HG02763 (cell line): ENCODE results near the gene C1D.

Experiments used
- ATAC-seq: cut with Tn5 transposase; IDR thresholded peaks from one replicate; pipeline ENCODE4 v1.9.1; 2021; ENCODE audit warnings: mild to moderate bottlenecking, moderate library complexity; ENCODE audit not compliant: unreplicated experiment

Gene C1D

GRCh38 chr2:68059784-68060525, 2.8 kb downstream of the C1D start:
- no peak for ATAC-seq

DNA sequence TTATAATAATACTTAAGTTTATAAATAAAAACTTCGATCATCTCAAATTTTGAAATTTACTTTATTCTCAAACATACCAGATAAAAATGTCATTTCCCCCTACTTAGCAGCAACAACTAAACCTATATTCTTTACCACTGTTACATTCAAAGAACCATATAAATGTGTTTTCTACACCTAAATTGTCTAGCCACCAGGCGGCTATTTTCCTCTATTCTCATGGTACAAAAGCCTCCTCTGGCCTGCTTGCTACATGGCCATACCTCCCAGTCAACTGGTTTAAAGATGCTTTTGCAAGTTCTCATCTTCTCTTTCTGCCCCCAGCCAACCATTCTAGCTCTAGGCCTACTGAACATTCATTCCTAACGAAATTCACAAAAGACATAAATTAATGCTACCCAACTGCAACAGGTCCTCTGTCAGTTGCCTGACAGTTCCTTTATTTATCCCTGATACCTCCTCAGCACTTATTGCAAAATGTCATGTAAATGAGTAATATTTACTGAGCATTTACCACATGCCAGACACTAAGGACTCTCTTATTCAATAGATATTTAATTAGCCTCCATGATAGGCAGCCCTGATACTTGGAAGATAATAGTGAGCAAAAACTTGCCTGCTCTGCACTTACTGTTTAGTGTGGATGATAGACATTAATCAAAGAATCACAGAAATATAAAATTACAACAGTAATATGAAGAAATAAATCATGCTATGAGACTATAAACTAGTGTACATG, 5.0 kb downstream of the C1D start:
- ATAC-seq: no peak

DNA sequence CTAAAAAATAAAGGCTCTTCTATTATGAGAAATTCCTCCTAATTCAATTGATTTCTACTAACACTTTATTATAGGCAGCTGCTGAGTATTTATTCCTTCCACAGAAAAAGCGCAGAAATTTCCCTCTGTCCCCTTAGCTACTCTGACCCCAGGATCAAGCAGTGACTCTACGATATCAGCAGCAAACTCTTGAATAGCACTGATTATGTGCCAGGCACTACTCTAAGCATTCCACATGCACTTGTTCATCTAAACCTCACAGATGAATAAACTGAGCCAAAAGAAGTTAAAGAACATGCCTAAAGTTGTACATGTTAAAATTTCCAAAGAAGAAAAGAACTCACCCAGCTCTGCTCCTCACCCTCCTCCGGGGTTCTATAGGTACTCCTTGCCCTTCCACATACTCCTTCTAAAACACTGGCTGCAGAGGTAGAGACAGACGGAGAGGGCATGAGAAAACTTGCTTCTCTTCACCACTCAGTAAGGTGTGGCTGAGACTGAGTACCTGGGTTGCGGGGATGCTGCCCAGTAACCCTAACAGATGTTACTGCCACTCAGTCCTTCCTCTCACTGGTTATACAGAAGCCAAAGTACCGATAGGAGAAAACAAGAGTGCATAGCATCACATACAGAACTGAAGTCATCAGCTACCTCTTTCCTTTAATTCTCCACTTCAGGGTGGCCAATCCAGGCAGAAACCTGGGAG, 9.9 kb downstream of the C1D start:
- ATAC-seq: no peak

DNA sequence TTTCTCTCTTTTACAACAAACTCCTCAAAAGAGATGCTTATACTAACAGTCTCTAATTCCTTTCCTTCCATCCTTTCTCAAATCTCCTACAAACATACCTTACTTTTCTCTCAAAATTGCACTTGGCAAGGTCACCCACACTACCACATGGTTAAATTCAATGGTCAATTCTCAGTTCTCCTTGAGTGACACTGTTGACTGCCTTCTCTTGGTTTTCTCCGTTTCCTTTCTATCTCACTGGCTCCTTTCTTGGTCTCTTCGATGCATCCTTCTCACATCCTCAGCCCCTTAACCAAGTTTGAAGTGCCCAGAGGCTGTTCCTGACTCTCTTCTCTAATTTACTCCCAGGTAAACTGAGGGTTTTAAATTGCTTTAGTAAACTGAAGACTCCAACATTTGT, 12.5 kb downstream of the C1D start:
- ATAC-seq: no peak

GRCh38 chr2:68046642-68047240, 16.1 kb downstream of the C1D start:
- ATAC-seq: no peak

DNA sequence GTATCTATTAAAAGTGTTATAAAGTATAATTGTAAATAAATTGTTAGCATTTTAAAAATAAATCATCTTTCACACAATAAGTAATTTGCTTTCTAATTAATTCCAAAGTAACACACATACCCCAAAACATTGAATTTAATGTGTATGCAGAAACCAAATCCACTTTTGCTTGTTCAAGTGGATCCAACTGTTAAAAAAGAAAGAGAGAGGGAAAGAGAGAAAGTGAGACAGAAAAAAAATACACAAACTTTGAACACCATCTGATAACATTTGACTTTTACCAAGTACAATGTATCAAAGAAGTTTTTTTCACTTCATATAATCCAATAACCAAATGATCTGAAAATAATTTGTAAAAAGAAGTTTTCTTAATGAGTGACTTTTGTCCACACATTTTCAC, 16.6 kb downstream of the C1D start:
- no peak for ATAC-seq

- no peak for ATAC-seq
These were observed 17.5 kb downstream of the C1D start for GRCh38 chr2:68045342-68045741.

DNA sequence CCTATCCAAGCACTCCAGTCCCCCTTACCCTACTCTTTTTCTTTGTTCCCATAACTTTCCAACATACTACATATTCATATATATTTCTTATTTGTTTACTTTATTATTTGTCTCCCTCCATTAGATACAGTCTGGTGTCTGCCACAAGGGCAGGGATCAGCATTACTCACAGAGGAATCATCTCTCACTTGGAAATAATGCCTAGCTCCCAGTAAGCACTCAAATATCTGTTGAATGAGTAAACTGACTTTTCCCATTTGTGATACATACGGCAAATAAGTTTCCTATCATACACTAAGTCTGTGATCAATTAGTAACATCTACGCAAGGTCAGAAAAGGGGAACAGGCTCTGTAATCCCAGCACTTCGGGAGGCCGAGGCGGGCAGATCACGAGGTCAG, 18.7 kb downstream of the C1D start:
- ATAC-seq: no peak

- ATAC-seq: no peak
These were observed 19.1 kb downstream of the C1D start for GRCh38 chr2:68043695-68044094.

DNA sequence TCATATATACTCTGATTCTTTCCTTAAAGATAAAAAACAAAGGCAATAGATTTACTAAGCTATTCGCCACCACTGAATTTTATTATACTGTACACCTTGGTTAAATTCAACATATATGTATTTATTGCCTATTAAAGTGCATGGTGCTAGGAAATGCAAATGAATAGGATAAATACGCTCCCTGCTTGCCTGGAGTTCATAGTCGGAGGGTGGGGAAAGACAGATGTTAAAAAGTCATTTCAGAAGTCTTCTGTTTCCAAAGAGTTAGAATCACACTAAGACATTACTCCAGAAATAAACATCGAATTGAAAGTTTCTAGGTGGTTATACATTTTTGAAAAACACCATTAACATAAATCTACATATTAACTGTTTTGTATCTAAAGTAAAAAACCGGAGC, 19.8 kb downstream of the C1D start:
- no peak for ATAC-seq

DNA sequence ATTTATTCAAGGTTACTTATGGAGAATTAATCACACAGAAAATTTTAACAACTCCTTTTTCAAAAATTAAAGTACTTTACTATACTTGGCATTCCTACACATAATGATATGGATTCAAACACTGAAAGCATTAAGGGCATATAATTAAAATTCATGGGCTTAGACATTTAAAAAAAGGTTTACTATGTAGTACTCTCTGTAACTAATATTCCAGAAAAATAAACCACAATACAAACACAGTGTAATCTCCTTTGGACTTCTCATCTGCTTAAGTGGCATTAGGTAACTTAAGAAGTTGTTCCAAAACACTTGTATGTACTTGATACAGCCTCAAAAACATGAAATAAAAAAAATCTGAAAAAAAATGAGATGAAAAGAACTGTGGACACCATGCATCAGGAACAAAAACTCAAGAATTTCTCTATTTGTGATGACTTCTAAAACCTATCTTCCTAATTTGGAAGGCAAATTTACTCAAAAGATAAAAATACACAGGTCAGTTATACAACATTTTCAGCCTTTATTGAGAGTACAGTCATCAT, 21.0 kb downstream of the C1D start:
- ATAC-seq: no peak

DNA sequence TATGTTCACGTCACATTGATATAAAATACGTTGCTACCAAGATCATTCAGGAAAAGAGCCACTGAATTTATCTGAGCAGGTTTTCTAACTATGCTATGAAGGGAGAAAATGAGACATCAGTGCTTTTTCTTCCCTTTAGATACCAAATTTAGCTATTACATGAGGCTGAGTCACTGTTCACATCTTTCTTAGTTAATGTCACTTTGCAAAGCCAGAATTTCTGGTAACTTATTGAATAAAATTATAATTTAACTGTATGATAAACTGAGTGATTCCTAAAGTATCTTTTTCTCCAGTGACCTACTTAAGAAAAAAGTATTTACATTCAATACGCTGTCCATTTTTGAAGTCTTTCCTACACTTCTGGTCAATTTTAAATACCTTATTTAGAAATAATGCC, 22.7 kb downstream of the C1D start:
- ATAC-seq: no peak

- ATAC-seq: no peak
These were observed 23.5 kb downstream of the C1D start for GRCh38 chr2:68039317-68039716.

GRCh38 chr2:68032702-68033101, 30.1 kb downstream of the C1D start:
- no peak for ATAC-seq

DNA sequence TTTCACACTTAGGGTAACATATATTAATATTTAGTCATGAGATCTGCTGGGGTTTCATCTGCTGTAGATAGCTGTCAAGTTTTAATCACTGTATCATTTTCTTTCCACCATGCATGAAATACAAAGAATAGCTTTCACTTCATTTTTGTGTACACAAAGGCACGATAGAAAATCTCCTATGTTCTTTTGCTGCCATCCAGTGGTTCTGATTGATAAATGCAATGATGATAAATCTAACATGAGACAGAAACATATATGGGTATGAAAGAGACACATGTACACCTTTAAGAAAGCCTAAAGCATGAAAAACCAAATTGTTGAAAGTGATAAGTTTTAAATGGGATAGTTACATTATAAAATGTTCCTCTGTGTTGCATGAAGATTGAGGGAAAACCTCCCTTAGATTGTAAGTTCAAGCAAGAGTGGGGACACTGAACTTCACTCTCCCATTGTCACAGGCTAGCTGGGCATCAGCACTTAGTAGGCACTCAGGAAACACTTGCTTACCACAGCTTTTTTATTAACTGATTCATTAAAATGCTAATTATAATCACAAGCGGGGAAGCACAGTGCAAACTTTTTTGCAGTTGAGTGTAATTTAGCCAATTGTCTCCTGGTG, 31.2 kb downstream of the C1D start:
- ATAC-seq: no peak

GRCh38 chr2:68031043-68031442, 31.8 kb downstream of the C1D start:
- no peak for ATAC-seq

- ATAC-seq: no peak
These were observed 32.3 kb downstream of the C1D start for GRCh38 chr2:68030529-68030928.

- ATAC-seq: no peak
These were observed 34.8 kb downstream of the C1D start for GRCh38 chr2:68027959-68028358.

DNA sequence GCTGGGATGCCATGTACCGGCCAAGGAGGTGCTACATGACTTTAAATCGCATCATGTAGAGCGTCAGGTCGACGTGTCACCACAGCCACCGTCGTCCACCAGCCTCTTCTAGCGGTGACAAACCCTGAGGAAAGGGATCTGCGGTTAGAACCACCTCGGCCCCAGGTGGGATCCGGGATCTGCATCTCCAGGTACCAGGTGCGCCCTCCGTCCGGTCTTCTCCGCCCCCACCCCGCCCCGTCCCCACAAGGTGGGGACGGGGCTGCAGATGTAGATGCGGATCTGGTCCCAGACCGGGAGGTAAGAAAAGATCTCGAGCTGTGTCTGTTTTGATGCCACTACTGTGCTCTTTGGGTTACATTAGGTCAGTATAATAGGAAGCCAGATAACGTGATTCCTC, 38.4 kb downstream of the C1D start:
- ATAC-seq: no peak

DNA sequence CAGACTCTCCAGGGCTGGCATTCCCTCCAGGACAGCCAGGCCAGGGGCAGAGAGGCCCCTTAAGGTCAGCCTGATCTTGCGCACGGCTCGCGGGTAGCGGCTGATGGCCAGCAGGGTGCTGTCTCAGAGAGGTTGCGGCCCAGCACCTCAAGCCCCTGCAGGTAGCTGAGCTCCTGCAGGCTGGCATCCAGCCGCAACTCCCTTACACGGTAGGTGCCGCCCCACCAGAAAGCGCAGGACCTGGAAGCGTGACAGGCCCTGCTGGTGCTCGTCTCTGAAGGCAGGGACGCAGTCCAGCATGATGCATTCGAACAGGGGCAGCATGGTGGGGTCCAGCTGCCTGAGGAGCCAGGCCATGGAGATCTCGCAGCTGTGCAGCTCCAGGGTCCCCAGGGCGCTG, 38.9 kb downstream of the C1D start:
- ATAC-seq: no peak

DNA sequence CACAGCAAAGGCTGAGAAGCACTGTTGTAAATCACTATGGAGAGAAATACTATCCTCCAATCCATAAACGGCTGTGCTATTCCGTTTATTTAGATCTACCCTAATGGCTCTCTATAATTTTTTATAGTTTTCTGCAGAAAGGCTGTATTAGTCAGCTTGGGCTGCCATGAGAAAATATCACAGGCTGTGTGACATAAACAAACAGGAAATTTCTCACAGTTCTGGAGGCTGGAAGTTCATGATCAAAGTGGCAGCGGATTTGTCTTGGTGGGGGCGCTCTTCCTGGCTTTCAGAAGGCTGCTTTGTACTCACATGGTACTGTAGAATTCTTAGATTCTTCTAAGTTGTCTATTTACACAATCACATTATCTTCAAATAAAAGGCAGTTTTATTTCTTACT, 44.1 kb downstream of the C1D start:
- no peak for ATAC-seq
